Endothelial cell of umbilical vein (primary cell): ENCODE measurements around the gene PKP3. TPM values are rescaled to one million over a fixed set of nuclear protein-coding genes. Genes with fewer than 3 reads are reported as not detected.

Source experiments
- BruUV-seq: library from RNA; stranded (reverse); fragments of 400-500 nt; replicated peaks from 2 replicates; lab custom pipeline; 2021; lab: Mats Ljungman, UMichigan
- CTCF ChIA-PET: fragments of 300-600, 350-600 bp; sonication (Branson Sonifier 250); formaldehyde crosslinking; loops from one replicate; lab custom pipeline; 2021; ENCODE audit warnings: antibody characterized with exemption, inconsistent platforms; lab: Charles Lee
- POLR2A ChIA-PET: fragments of 300-600, 350-600 bp; sonication (Branson Sonifier 250); formaldehyde crosslinking; loops from one replicate; lab custom pipeline; 2021; ENCODE audit warnings: antibody characterized with exemption, inconsistent platforms; lab: Charles Lee
- DNase-seq: peaks from one replicate; pipeline ENCODE4 v3.0.0-alpha.2; 2011; ENCODE audit warnings: low read depth, low spot score
- FAIRE-seq: peaks from 2 replicates; lab custom pipeline; 2011; peaks lifted over from hg19 to GRCh38; lab: Jason Lieb, UNC
- H2AFZ ChIP-seq: 2 replicates; pipeline ENCODE4 v1.6.0; 2012; ENCODE audit warnings: low read depth, low read length, control low read depth, inconsistent platforms
- H3K27ac ChIP-seq: 2 replicates; pipeline ENCODE4 v1.5.1; 2011; ENCODE audit warnings: low read depth, mild to moderate bottlenecking, control low read depth, low read length, moderate library complexity; ENCODE audit not compliant: insufficient read depth
- H3K27me3 ChIP-seq, 2 experiments: 2 replicates each; pipeline versions ENCODE4 v1.6.0 to v1.6.1; 2011; ENCODE audit warnings: low read length in 2 of 2, mixed read lengths in 1 of 2; ENCODE audit not compliant: control insufficient read depth in 2 of 2, insufficient read depth in 2 of 2
- H3K36me3 ChIP-seq, 2 experiments: 2 replicates in 1 of 2; 3 replicates in 1 of 2; pipeline ENCODE4 v1.5.1; 2011; ENCODE audit warnings: low read length in 2 of 2, mild to moderate bottlenecking in 1 of 2, moderate library complexity in 1 of 2; ENCODE audit not compliant: control insufficient read depth in 2 of 2, insufficient read depth in 2 of 2; ENCODE audit errors: extremely low read depth in 1 of 2
- H3K4me1 ChIP-seq: 3 replicates; pipeline ENCODE4 v1.5.1; 2011; ENCODE audit warnings: mild to moderate bottlenecking, low read length; ENCODE audit not compliant: control insufficient read depth, insufficient read depth; ENCODE audit errors: extremely low read depth
- H3K4me2 ChIP-seq: 2 replicates; pipeline ENCODE4 v1.6.1; 2011; ENCODE audit warnings: low read length, control low read depth, mixed read lengths; ENCODE audit not compliant: insufficient read depth
- H3K4me3 ChIP-seq, 3 experiments: fragments of 200-600 bp in 1 of 3; sonication (generic), shearing (Covaris generic) in 1 of 3; replicated peaks in 1 of 3; 2 replicates each; pipeline ENCODE4 v1.5.1; 2011 to 2016; ENCODE audit warnings: control low read depth in 3 of 3, low read length in 3 of 3, mild to moderate bottlenecking in 2 of 3, inconsistent platforms in 1 of 3, low read depth in 1 of 3, moderate library complexity in 1 of 3; ENCODE audit not compliant: insufficient read depth in 1 of 3
- H3K79me2 ChIP-seq: 2 replicates; pipeline ENCODE4 v1.6.0; 2012; ENCODE audit warnings: low read length, inconsistent platforms; ENCODE audit not compliant: control insufficient read depth, insufficient read depth
- H3K9ac ChIP-seq: replicated peaks from 2 replicates; pipeline ENCODE3; 2011; ENCODE audit warnings: low read length, control low read depth; ENCODE audit not compliant: insufficient read depth; ENCODE audit errors: extremely low read depth
- H3K9me1 ChIP-seq: replicated peaks from 3 replicates; pipeline ENCODE4 v1.6.0; 2011; ENCODE audit warnings: mild to moderate bottlenecking, low read length; ENCODE audit not compliant: control insufficient read depth, insufficient read depth; ENCODE audit errors: extremely low read depth
- H3K9me3 ChIP-seq: replicated peaks from 2 replicates; pipeline ENCODE4 v1.5.1; 2012; ENCODE audit warnings: low read length, inconsistent platforms; ENCODE audit not compliant: control insufficient read depth, insufficient read depth
- H4K20me1 ChIP-seq: replicated peaks from 2 replicates; pipeline ENCODE3; 2011; ENCODE audit warnings: mild to moderate bottlenecking, low read length; ENCODE audit not compliant: control insufficient read depth, insufficient read depth; ENCODE audit errors: extremely low read depth
- CTCF ChIP-seq, 2 donors: IDR thresholded peaks; 1 replicate in 1 of 2; 2 replicates in 1 of 2; pipeline ENCODE4 v1.5.1; 2011; ENCODE audit warnings: low read length in 2 of 2, mild to moderate bottlenecking in 2 of 2, moderate library complexity in 2 of 2, control low read depth in 1 of 2, inconsistent platforms in 1 of 2, low read depth in 1 of 2; ENCODE audit not compliant: insufficient read depth in 1 of 2; ENCODE audit errors: extremely low read depth in 1 of 2
- EZH2 ChIP-seq: IDR thresholded peaks from 2 replicates; pipeline ENCODE4 v1.6.1; 2012; ENCODE audit warnings: borderline replicate concordance, low read depth, mild to moderate bottlenecking, moderate library complexity, low read length, inconsistent platforms; ENCODE audit not compliant: severe bottlenecking
- FOS ChIP-seq: IDR thresholded peaks from 2 replicates; pipeline ENCODE4 v1.6.1; 2011; ENCODE audit warnings: mild to moderate bottlenecking, low read length, moderate library complexity, borderline replicate concordance; ENCODE audit not compliant: insufficient read depth
- GATA2 ChIP-seq: IDR thresholded peaks from 2 replicates; pipeline ENCODE4 v1.7.0; 2011; ENCODE audit warnings: low read depth, mild to moderate bottlenecking, moderate library complexity, mixed read lengths, low read length; ENCODE audit not compliant: insufficient read length, insufficient read depth
- JUN ChIP-seq: IDR thresholded peaks from 2 replicates; pipeline ENCODE4 v1.6.1; 2011; ENCODE audit warnings: borderline replicate concordance, low read depth; ENCODE audit not compliant: insufficient read length, insufficient read depth
- MAX ChIP-seq: IDR thresholded peaks from 2 replicates; pipeline ENCODE4 v1.6.1; 2011; ENCODE audit not compliant: insufficient read depth, insufficient read length
- MYC ChIP-seq: IDR thresholded peaks from one replicate; pipeline ENCODE4 v1.6.1; 2011; ENCODE audit warnings: mild to moderate bottlenecking, low read depth, low read length
- POLR2A ChIP-seq: IDR thresholded peaks from 2 replicates; pipeline ENCODE4 v1.6.1; 2012; ENCODE audit warnings: low read depth, mild to moderate bottlenecking, control low read depth, low read length
- POLR2AphosphoS5 ChIP-seq: IDR thresholded peaks from 2 replicates; pipeline ENCODE4 v1.6.1; 2012; ENCODE audit warnings: low read depth, mild to moderate bottlenecking, control low read depth, low read length, moderate library complexity; ENCODE audit not compliant: insufficient read depth
- dilution Hi-C: fragments of 300-500 bp; cut with MboI; formaldehyde crosslinking; loops from one replicate; pipeline ENCODE4 v1.15.0; 2019; ENCODE audit warnings: low sequenced_read_pairs; ENCODE audit not compliant: extremely low pct_ligation_motif_present
- intact Hi-C: fragments of 100-400 bp; cut with micrococcal nuclease; formaldehyde crosslinking; loops from one replicate; pipeline ENCODE4 v1.10.0; 2022
- polyA plus RNA-seq, 4 experiments: library from polyadenylated mRNA; depleted of rRNA in 3 of 4; stranded (reverse) in 3 of 4; unstranded in 1 of 4; fragments of >200 nt; gene quantifications; 2 replicates each; pipeline versions ENCODE4 v1.2.1 to v1.2.3, GENCODE V29; 2011 to 2012; ENCODE audit warnings: missing spikeins in 1 of 4
- total RNA-seq: library from RNA; stranded (reverse); gene quantifications from 2 replicates; pipeline ENCODE4 v1.2.3, GENCODE V29; 2021

The PKP3 gene
- total and polyA plus RNA-seq, 2 donors (not counting 3 experiments of a cell fraction or from before 2014, with no cell fraction given) = 0.27 to 0.59 TPM

GRCh38 chr11:437228-437870, 43.3 kb downstream of the PKP3 start:
- no peaks in the 10 kb centered on the region for H3K4me1 ChIP-seq
- no peak overlapping the region for H3K9ac ChIP-seq
- no peaks in the 10 kb centered on the region for H3K9me1 ChIP-seq
- intact Hi-C loops (no loop called here), dilution Hi-C loops (no loop called here)
- no peaks in the 10 kb centered on the region for H3K9me3 ChIP-seq
- TF ChIP-seq MYC (no peak), MAX (no peak), FOS (no peak), POLR2A (no peak), POLR2AphosphoS5 (no peak), EZH2 (no peak), CTCF (IDR thresholded peaks at IDR 0.05; ENCODE audit: extremely low read depth in 1 of 2, insufficient read depth in 1 of 2, low read depth in 1 of 2, low read length in 2 of 2) (no peak), JUN (no peak), GATA2 (no peak)
- FAIRE-seq (no peak), DNase-seq (no peak)
- H2AFZ ChIP-seq = no peak overlapping the region
- H3K79me2 ChIP-seq = no peaks in the 10 kb centered on the region
- no peaks in the 10 kb centered on the region for H4K20me1 ChIP-seq
- no TSS peak for BruUV-seq
- no peak overlapping the region for H3K4me3 ChIP-seq
- ChIA-PET POLR2A (no interaction called here), CTCF (no interaction called here)
- H3K36me3 ChIP-seq = no peaks in the 10 kb centered on the region
- H3K4me2 ChIP-seq = no peak overlapping the region
- no peaks in the 10 kb centered on the region for H3K27me3 ChIP-seq
- no peak overlapping the region for H3K27ac ChIP-seq
